Left ventricle myocardium superior (tissue), 1 donor: Measurements from ENCODE around the gene ARID3B. TPM values are rescaled to one million over a fixed set of nuclear protein-coding genes. Genes with fewer than 3 reads are reported as not detected.
A peak's percentile ranks its signal among the peaks of the same experiment; 100 is the strongest.
"Not testable (repeated sequence)": the region's sequence is repeated elsewhere in the genome, so short reads cannot be mapped to it uniquely, and the experiment has no call there.

Source experiments
- ATAC-seq: fragments of 200-7000 bp; cut with Tn5 transposase; one replicate; pipeline ENCODE4 v1.9.1; 2020; ENCODE audit warnings: mild to moderate bottlenecking, moderate library complexity
- DNase-seq: peaks from one replicate; pipeline ENCODE4 v3.0.0-alpha.2; 2020
- intact Hi-C: fragments of 100-400 bp; cut with micrococcal nuclease; formaldehyde crosslinking; loops from one replicate; pipeline ENCODE4 v1.11.0; 2022
- total RNA-seq: library from RNA; stranded (reverse); fragmentation: NEBNext Ultra II Directional; extraction: Animal tissue kit (Norgen Biotek cat#: 25700); gene quantifications from one replicate; pipeline ENCODE4 v1.2.1, GENCODE V29; 2021
- donor health status: DM: no; HTN: yes; CAD: no; lungs with severe emphysema.

Gene ARID3B
- total RNA-seq, 1 donor from 2014 or later = 2.0 TPM

DNA sequence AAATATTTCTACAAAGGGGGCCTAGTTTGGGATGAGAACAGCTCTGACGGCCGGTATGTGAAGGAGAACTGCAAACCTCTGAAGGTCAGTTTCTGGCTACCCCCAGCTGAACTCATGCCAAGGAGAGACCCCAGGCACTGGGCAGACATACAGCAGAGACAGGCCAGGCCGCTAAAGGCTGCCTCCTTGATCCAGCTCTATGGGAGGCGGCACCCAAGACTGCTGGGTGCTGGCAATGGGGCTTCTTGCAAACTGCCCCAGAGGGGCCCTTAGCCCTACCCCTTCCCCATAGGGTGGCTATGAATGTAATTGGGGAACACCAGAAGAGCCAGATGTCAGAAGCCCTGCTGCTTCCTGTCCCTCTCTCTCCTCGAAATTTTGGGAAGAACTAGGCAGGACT is 87.9 kb downstream of the ARID3B start:
- no peak for ATAC-seq
- intact Hi-C loops = no loop called here
- no peak for DNase-seq

DNA sequence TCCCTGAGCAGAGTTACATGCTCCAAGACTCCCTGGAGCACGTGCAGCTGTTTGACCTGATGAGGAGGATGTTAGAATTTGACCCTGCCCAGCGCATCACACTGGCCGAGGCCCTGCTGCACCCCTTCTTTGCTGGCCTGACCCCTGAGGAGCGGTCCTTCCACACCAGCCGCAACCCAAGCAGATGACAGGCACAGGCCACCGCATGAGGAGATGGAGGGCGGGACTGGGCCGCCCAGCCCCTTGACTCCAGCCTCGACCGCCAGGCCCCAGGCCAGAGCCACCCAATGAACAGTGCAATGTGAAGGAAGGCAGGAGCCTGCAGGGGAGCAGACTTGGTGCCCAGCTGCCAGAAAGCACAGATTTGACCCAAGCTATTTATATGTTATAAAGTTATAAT is 88.7 kb downstream of the ARID3B start:
- ATAC-seq, DNase-seq: not testable (repeated sequence)
- intact Hi-C loops = loop anchor here (10.0 kb wide), 1 partner anchor 255 kb away; no protein-coding TSS in a partner anchor

DNA sequence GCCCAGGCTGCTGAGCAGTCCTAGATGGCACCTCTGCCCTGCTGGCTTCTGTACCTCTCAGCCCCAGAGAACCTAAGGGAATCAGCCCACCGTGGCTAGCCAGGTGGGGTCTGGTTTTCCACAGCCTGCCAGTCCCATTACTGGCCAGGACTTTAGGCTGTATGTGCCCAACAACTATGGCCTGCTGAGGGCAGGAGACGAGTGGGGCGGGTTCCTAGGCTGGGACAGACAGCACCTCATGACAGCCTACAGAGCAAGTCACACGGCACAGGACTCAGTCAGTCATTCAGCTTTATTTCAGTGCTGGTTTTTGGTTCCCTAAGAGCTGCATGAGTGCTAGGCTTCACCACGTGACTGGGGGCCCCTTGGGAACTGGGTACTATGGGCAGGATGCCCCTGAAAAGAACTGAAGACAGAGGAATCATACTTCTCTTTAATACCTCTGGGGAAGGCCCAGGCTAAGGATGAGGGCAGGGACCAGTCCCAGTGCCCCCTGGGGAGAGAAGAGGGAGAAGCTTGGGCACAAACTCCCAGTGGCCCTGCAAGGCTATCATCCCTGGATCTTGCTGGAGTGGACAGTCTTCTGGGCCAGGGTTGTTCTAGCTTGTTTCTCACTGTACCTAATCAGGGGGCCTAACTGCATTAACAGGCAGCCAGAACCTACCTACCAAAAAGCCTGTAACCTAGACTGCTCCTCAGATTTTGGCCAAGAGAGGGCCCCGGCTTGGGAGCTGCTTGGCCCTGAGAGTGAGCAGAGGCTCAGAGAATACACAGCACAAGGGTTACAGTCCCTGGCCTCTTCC is 89.5 kb downstream of the ARID3B start:
- intact Hi-C loops = loop anchor here (10.0 kb wide), 1 partner anchor 256 kb away; no protein-coding TSS in a partner anchor
- no peak for ATAC-seq
- DNase-seq = peak; percentile 28

DNA sequence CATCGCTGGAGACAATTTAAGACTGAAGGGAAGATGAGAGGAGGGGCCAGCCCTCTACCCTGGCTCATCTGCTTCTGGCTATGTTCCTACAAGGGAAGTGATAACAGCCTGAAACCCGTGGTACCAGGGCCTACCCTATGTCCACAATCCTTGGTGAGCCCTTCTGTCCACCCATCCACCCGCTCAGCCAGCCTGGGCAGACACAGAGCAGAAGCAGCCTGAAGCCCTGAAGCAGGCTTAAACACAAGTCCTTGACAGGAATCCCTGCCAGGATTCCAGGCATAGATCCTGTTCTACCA is 90.0 kb downstream of the ARID3B start:
- intact Hi-C loops = loop anchor here (10.0 kb wide), 1 partner anchor 256 kb away; no protein-coding TSS in a partner anchor
- ATAC-seq = no peak
- DNase-seq = no peak

DNA sequence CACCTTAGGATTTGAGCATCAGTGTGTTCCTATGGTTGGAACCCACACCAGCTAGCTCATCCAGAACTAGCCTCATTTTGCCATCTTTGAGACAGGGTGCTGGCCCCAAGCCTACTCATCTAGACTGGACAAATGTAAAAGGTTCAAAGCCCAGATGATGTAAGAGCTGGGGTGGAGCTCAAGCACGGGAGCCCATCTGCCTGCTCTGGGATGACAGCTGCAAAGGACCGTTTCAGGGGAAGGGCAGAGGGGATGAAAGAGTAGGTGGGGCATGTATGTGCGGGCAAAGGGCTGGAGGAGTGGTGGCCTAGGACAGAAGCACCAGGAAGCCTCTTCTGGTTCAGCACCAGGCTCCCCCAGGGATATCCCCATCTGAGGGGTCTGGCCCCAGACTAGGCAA is 90.4 kb downstream of the ARID3B start:
- ATAC-seq (no peak), DNase-seq (no peak)
- intact Hi-C loops = loop anchor here (10.0 kb wide), 1 partner anchor 257 kb away; no protein-coding TSS in a partner anchor

DNA sequence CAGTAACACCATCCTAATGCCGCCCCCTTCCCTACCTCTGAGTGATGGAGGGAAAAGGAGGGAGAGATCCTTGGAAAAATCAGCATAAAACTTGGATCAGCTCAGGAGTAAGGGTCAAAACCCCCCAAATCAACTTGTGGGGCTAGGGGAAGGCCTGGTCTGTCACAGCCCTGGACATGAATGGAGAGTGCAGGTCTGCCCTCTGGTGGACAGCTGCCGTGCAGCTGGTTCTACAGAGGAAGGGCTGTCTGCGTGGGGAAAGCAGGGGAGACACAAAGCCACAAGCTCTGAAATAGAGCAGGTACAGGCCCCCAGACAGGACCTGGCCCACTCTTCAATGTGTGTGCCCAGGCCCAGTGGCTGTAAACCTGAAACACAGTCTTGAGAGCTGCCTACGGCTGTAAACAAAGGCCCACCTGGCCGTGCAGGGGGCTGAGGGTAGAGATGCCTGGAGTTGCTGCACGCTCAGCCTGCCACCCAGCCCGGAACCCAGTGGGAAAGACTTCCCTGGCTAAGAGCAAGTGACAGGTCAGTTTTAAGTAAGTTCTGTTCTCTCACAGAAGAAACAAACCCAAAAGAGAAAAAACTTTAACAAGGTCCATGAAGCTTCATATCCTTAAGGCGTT is 91.0 kb downstream of the ARID3B start:
- ATAC-seq (peak; percentile 68), DNase-seq (peak; percentile 74)
- intact Hi-C loops = loop anchor here (10.0 kb wide), 1 partner anchor 257 kb away; no protein-coding TSS in a partner anchor

DNA sequence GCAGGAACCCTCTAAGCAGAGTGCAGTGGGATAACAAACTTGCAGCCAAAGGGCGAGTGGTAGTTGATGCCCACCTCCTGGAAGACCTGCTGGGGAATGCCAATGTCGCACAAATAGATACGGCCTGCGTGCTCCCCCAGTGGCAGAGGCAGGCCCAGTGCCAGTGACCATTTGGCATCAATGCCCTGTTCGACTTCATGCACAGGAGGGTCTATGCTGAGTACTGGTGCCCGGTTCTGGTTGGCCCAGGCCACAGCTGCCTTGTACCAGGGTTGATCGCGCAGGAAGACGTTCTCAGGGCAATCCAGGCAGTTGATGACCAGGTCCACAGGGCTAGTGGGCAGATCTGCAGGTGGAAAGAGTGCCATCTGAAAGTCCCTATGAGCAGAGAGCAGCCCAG is 91.6 kb downstream of the ARID3B start:
- intact Hi-C loops = loop anchor here (10.0 kb wide), 1 partner anchor 258 kb away; no protein-coding TSS in a partner anchor
- no peak for DNase-seq

DNA sequence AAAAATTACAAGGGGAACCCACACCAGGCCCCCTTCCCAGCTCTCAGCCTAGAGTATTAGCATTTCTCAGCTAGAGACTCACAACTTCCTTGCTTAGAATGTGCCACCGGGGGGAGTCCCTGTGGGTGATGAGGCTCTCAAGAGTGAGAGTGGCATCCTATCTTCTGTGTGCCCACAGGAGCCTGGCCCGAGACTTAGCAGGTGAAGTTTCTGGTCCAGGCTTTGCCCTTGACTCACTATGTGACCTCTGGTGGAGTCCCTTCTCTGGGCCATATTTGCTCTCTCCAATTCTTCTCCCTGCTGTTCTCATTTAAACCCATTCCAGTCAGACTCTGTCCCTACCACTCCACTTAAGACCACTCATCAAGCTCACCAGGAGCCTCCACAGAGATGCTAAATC is 92.8 kb downstream of the ARID3B start:
- ATAC-seq (no peak), DNase-seq (no peak)
- intact Hi-C loops = loop anchor here (10.0 kb wide), 1 partner anchor 259 kb away; no protein-coding TSS in a partner anchor

More for the DNA sequence above, 91.6 kb downstream of the ARID3B start:
- no peak for ATAC-seq

DNA sequence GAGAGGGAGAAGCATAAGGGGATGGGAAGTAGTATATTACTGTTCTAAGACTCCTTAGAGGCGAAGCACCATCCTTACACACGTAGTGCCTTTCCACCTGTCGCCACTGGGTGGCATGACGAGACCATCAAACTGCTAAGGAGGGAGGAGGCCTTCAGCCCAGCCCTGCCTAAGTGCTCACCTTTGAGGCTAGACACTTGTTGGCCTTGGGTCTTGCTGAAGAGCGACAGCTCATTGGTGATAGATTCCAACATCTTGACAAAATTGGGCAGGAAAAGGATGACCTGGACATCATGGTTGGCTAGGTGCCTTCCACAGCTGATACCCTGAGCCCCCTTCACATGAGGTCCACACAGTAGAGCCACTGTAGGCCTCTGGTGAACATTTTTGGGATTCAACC is 94.2 kb downstream of the ARID3B start:
- intact Hi-C loops = loop anchor here (5.0 to 10.0 kb wide), 2 partner anchors 132 to 260 kb away; no protein-coding TSS in a partner anchor
- DNase-seq = peak; percentile 71
- peak; percentile 69 for ATAC-seq

DNA sequence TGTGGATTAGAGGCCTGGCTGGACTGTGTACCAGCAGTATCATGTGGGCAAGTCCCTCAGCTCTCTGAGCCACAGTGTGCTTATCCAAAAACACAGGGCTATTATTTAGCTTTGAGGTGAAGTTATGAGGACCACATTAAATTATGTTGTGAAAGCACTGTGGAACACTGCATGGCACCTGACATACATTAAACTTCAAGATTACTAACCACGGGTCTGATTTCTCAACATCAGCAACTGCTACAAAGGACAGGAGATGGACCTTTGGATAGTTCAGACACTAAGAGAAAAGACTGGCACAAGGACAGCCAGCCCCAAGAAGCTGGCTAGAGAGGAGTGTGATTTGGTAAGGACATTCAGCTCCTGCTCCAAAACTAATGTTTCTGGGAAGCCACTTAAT is 96.0 kb downstream of the ARID3B start:
- intact Hi-C loops = loop anchor here (5.0 to 10.0 kb wide), 2 partner anchors 130 to 262 kb away; no protein-coding TSS in a partner anchor
- ATAC-seq (no peak), DNase-seq (no peak)

DNA sequence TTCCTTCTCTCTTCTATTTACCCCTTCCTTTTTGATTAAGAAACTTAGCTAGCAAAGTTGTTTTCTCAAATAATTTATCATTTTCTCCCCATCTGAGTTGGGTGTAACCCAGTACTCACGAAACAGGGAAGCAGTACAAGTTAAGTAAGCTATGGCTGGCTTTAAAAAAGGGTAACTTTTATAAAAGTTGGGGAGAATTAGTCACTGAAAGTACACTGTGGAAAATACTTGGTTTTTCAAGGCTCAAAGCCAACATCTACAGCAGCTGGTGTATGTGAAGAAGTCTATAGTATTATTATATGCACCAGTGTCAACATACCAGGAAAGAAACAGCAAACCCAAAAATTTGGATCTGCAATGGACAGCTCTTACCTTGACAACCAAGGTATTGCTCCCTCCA is 100.1 kb downstream of the ARID3B start:
- intact Hi-C loops = no loop called here

DNA sequence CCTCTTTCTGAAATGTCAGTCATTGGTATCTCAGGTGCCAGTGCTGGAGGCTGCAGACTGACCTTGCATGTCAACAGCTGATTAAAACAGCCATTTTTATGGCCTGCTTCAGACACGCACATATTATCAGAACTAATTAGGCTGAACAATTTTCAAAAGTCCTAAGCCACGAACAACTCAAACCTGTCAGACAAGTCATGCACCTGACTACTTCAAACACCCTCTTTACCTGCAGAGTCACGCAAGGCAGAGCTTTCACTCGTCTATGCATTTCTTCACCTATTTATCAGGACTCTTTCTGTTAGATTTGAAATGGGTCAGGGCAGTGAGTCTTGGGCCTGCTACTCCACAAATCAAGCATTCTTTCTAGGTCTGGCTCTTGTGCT is 101.3 kb downstream of the ARID3B start:
- DNase-seq (no peak), ATAC-seq (peak; percentile 47)
- intact Hi-C loops = no loop called here

More for the DNA sequence above, 100.1 kb downstream of the ARID3B start:
- DNase-seq (no peak), ATAC-seq (no peak)

DNA sequence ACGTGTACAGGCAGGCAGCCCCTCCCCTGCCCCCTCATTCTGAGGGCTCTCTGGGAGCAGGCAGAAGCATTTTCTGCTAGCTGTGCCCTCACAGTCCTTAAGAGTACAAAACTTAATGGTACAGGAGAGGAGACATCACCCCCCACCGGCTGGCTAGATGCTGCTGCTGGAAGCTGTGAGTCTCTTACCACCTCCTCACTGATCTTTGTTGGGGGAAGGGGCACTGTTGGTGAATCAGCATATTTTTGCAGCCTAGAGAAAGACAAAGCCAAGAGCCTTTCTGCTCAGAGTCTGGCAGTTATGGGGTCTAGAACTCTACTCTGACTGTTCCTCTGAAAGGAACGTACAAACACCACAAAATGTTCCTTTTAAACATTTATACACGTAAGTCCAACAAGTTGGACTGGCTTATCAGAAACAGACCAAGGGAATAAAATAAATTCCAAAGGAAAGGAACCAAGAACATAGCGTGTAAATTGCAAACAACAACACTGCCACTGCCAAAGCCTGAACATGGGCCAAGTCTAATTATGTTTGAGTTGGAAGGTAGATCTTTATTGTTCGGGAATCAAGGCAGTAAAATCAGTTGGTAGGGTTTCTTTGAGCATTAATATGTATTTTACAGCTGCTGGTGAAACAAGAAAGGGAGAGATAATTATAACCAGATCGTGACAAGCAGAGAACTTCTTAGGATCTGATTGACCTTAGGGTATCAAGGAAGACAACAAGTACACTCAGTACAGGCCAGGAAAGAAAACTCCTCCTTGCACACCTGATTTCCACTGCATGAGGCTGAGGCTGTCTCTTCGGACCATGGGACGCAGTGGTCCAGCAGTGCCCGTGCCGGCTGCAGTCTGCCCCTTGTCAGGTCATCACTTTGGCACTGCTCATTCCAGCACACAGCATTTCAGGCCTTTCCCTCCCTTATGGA is 102.0 kb downstream of the ARID3B start:
- ATAC-seq (peak; percentile 38), DNase-seq (no peak)
- intact Hi-C loops = no loop called here

DNA sequence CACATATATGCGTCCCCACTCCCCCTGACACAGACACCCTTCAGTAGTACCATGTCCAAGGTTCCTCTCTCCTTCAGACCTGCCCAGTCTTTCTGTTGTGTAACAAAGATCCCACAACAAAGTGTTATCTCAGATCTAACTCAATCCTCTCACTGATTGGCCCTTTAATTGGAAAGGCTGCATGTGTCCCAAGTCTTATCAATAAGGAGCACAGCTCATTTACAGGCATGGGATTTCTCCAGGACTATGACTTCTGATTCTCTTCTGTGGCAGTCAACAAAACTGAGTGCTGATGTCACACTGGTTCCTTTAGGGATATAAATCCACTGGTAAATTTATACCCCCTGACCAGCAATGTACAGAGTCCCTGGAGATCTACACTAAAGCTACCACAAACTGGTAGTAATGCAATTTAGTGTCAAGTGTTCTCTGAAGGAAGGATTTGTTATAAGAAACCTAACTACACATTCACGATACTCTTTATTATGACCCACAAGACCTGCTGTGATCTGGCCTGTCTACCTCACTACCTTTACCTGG is 102.7 kb downstream of the ARID3B start:
- no peak for ATAC-seq
- intact Hi-C loops = no loop called here

DNA sequence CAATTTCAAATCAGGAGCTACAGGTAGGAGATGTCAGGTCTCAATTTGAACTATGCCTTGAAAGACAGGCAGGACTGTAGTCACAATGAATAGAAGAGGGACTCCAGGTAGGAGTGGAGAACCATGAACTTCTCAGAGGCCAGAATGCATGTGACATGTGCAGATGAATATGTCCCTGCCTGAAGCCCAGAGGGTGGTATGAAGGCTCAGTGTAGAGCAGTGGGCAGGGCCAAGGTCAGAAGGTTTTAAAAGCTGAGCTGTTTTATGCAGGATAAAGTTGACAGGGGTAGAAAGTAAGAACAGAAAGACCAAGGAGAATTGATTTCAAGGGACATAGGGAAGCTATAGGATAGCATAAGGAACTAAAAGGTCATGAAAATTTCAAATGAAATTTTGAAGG is 105.5 kb downstream of the ARID3B start:
- intact Hi-C loops = no loop called here
- DNase-seq (no peak), ATAC-seq (no peak)

More for the DNA sequence above, 102.7 kb downstream of the ARID3B start:
- no peak for DNase-seq
